ENCODE results near the gene ZNF396.

GRCh38 chr18:35324926-35325655, 52.0 kb downstream of the ZNF396 start:
- no peak for TF ChIP-seq EZH2 (IDR thresholded peaks at IDR 0.05)
- no peak for TF ChIP-seq CTCF (IDR thresholded peaks at IDR 0.05)

Data from neural progenitor cell (in vitro differentiated cells).